ENCODE data around the gene TMUB2.
"Not testable (repeated sequence)": the region's sequence is repeated elsewhere in the genome, so short reads cannot be mapped to it uniquely, and the experiment has no call there.

TMUB2 gene

DNA sequence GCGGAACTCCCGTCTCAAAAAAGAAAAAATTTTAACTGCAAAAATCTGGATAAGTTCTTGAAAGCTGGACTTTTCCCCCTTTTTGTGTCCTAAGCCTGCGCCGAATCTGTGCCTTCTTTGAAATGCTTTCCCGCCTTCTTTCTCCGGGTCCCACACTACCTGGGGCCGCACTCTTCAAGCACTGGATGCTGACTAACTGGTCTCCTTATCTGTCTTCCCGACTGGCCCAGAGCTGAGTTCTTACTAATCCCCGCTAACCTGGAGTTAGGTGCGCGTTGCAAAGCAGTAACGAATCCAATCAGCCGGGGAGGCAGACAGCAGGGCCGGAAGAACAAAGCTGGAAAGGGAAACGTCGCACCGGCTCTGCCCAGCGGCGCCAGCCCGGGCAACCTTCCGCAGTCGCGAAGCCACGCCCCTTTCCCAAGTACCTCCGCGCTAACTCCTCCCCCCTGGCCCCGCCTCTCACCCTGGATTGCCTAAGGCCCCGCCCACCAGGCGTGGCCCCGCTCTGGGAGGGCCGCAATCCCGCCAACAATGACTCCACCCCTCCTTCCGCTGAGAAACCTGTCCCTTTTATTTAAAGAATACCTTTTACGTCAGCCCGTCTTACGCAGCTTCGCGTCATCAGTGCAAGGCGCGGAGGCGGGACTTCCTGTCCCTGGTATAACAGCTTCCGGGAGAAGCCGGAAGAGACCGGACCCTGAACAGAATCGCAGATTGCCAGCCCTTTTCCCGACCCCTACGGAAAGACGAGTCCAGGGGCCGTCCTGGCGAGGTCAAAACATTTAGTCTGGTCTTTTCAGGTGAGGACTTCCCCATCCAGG is at the start of gene TMUB2:
TMUB2 (plus strand) TSS at position 666 of the 824 bp plus-strand sequence. CDS start 737 bp downstream, outside the sequence.
- in situ Hi-C loops (cut with HindIII; ENCODE audit: low sequenced_read_pairs): no loop called here

- in situ Hi-C loops (cut with HindIII; ENCODE audit: low sequenced_read_pairs): no loop called here
These were observed 48.7 kb upstream of the TMUB2 start for GRCh38 chr17:44137891-44138709.

GRCh38 chr17:44143921-44144320 is 42.9 kb upstream of the TMUB2 start:
- in situ Hi-C loops (cut with HindIII; ENCODE audit: low sequenced_read_pairs): not testable (repeated sequence)

DNA sequence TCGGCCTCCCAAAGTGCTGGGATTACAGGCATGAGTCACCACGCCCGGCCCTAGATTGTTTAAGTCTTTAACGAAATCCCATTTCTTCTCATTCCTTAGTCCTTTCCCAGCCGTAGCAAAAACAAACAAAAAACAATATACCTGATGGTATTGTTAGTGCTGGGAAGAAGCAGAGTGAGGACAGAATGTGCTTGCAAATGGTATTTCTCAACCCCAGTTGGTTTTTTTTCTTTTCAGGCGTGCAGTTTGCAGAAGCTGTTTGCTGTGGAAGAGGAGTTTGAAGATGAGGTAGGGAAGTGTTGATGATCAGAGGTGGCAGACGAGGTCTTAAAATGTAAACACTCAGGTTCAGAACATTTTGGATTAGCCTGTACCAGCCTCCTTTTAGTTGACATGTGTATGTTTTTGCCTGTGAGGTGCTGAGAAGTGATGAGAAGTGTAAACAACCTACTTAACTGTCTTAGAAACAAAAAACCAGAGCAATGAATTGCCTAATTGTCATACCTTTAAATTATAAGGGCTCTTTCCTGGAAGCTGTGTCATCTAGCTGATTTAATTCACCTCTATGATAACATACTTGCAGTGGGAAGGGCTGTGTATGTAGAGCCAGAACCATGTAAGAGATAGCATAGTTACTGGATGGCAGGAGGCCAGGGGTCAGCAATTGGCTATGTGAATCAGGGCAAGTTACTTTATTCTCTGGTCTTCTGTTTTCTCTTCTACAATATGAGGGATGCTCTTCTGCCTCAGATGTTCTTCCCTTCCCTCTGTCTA is 41.6 kb upstream of the TMUB2 start:
- in situ Hi-C loops (cut with HindIII; ENCODE audit: low sequenced_read_pairs): no loop called here

DNA sequence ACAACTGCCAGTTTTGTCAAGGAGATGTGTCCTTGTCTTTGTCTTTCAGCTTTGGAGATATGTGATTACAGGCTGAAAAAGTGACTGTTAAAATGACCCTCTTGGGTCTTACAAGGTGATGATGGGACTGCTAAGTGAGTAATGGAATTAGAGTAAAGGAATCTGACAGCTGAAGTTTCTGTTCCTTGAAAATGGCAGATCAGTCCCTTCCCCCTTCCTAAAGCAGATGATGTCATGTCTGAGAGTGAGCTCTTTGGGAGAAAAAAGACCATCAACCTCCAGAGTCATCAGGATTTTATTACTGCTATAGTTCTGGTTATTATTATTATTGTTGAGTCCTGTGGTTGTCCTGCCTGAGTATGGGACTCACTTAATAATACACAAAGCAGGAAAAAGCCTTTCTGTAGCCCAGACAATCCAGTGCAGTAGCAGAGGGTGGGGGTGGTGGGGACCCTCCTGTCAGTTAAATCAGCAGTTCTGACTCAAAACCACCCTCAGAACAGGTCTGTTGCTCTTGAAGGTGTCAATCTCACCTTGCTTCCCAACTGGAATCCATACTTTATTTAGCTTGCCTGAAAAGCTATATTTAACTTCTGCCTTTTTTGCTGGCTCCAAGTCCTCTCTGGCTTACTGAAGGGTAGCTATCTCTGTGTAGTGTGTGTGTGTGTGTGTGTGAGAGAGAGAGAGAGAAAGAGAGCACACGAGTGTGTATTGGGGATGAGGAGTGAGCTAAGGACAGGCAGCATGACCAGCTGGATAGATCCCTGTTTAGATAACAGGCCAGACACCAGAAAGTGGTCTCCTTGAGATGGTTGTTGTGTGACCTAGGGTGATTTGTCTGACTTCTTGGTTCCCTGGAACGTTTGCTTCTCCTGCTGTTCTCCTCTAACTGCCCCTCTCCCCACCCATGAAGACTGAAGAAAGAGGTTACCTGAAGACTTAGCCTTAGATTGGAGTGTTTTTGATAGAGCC is 40.1 kb upstream of the TMUB2 start:
- in situ Hi-C loops (cut with HindIII; ENCODE audit: low sequenced_read_pairs): no loop called here

DNA sequence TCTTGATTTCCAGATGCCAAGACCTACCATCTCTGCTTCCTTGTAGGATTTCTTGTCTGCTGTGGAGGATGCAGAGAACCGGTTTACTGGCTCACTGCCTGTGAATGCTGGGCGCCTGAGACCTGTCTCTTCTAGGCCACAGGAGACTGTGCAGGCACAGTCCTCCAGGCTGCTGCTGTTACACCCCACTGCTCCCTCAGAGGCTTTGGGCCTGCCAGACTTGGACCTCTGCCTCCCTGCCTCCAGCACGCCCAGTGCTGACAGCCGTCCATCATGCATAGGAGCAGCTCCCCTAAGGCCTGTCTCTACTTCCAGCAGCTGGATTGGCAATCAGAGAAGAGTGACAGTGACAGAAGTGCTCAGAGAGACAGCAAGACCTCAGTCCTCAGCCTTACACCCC is 39.0 kb upstream of the TMUB2 start:
- in situ Hi-C loops (cut with HindIII; ENCODE audit: low sequenced_read_pairs): no loop called here

- in situ Hi-C loops (cut with HindIII; ENCODE audit: low sequenced_read_pairs): not testable (repeated sequence)
These were observed 37.7 kb upstream of the TMUB2 start for GRCh38 chr17:44149066-44149465.

DNA sequence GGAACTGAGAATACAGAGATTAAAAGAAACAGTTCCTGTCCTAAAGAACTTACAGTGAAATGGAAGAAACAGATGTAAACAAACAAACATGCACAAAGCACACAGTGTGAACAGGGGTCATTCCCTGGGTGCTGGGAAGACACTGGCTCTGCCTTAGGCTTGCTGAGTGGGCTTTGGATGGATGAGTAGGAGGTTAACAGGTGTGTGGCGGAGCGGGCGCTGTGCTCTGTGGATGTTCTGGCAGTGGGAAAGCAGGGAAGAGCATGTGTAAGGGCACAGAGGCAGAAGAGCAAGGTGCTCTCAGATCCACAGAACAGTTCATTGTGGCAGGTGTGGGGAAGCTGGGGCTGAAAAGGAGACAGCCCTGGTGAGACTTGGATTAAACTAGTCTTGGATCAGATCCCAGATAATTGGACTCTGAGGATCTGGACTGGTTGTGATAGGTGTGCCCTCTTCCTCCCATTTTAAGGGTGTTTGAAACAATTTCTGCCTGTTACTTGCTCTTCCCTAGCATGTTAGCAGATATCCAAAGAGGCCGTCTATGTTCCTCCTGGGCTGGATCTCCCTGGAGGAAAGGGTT is 36.9 kb upstream of the TMUB2 start:
- in situ Hi-C loops (cut with HindIII; ENCODE audit: low sequenced_read_pairs): no loop called here

GRCh38 chr17:44152875-44153274 is 33.9 kb upstream of the TMUB2 start:
- in situ Hi-C loops (cut with HindIII; ENCODE audit: low sequenced_read_pairs): no loop called here

DNA sequence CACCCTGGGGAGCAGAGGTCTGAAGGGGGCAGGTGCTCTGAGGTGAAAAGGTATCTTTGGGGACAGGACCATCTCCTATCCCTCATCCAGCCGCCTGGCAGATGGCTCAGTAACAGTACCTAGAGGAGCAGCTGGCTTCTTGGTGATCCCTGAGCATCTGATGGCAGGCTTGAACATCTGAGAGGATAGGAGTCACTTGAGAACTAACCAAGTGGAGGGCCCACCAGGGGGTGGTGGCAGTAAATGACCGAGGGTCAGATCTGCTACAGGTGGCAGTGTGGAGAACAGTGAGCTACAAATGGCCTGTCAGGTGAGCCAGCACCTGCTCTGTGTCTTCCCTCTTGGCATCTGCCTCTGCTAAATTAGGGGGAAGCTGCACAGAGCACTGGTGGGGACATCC is 31.3 kb upstream of the TMUB2 start:
- in situ Hi-C loops (cut with HindIII; ENCODE audit: low sequenced_read_pairs): no loop called here

DNA sequence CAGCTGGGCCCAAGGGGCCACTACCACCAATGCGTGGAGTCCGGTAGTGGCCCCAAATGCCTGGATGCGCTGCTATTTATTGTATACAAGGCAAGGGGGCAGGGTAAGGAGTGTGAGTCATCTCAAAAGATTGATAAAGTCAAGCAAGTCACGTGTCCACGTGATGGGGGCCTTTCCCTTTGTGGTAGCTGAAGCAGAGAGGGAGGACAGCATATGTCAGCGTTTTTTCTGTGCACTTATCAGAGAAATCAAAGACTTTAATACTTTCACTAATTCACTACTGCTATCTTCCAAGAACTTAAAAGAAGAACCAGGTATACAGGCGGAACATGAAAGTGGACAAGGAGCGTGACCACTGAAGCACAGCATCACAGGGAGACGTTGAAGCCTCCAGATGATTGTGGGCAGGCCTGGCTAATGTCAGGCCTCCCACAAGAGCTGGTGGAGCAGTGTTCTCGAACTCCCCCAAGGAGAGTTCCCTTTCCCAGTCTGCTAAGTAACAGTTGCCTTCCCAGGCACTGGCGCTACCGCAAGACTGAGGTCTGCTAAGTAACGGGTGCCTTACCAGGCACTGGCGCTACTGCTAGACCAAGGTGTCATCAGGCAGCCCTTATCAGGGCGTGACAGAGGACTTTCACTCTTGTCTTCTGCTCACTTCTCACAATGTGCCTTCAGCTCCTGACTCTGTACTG is 27.1 kb upstream of the TMUB2 start:
- in situ Hi-C loops (cut with HindIII; ENCODE audit: low sequenced_read_pairs): no loop called here

GRCh38 chr17:44164476-44164875 is 22.3 kb upstream of the TMUB2 start:
- in situ Hi-C loops (cut with HindIII; ENCODE audit: low sequenced_read_pairs): no loop called here

- in situ Hi-C loops (cut with HindIII; ENCODE audit: low sequenced_read_pairs): no loop called here
These were observed 19.5 kb upstream of the TMUB2 start for GRCh38 chr17:44167181-44167861.

GRCh38 chr17:44170135-44170498 is 16.7 kb upstream of the TMUB2 start:
- in situ Hi-C loops (cut with HindIII; ENCODE audit: low sequenced_read_pairs): no loop called here

GRCh38 chr17:44170499-44171201 is 16.1 kb upstream of the TMUB2 start, which contains the start of gene ASB16:
Gene ASB16 (plus strand): TSS chr17:44170704. CDS start chr17:44170790, 86 bp downstream.
- in situ Hi-C loops (cut with HindIII; ENCODE audit: low sequenced_read_pairs): no loop called here

- in situ Hi-C loops (cut with HindIII; ENCODE audit: low sequenced_read_pairs): no loop called here
These were observed 14.8 kb upstream of the TMUB2 start for GRCh38 chr17:44171931-44172455.

- in situ Hi-C loops (cut with HindIII; ENCODE audit: low sequenced_read_pairs): no loop called here
These were observed 12.3 kb upstream of the TMUB2 start for GRCh38 chr17:44174427-44174826.

GRCh38 chr17:44176257-44176656 is 10.5 kb upstream of the TMUB2 start:
- in situ Hi-C loops (cut with HindIII; ENCODE audit: low sequenced_read_pairs): no loop called here
